Left renal cortex interstitium (tissue), 4 donors: ENCODE measurements around the gene RXRB. TPM values are rescaled to one million over a fixed set of nuclear protein-coding genes. Genes with fewer than 3 reads are reported as not detected.

Experiments used
- DNase-seq, 4 donors: peaks; one replicate each; pipeline ENCODE4 v3.0.0-alpha.2; 2013; ENCODE audit warnings: low read depth in 4 of 4, low spot score in 2 of 4, missing footprints in 1 of 4
- polyA plus RNA-seq, 4 donors: library from polyadenylated mRNA; unstranded; fragments of 120-200 nt; gene quantifications; one replicate each; pipeline ENCODE4 v1.2.1, GENCODE V29; 2013; ENCODE audit not compliant: insufficient read length in 4 of 4

The RXRB gene
- polyA plus RNA-seq, 4 donors, result 49.6 to 67.6 (median 57.0) TPM

DNA sequence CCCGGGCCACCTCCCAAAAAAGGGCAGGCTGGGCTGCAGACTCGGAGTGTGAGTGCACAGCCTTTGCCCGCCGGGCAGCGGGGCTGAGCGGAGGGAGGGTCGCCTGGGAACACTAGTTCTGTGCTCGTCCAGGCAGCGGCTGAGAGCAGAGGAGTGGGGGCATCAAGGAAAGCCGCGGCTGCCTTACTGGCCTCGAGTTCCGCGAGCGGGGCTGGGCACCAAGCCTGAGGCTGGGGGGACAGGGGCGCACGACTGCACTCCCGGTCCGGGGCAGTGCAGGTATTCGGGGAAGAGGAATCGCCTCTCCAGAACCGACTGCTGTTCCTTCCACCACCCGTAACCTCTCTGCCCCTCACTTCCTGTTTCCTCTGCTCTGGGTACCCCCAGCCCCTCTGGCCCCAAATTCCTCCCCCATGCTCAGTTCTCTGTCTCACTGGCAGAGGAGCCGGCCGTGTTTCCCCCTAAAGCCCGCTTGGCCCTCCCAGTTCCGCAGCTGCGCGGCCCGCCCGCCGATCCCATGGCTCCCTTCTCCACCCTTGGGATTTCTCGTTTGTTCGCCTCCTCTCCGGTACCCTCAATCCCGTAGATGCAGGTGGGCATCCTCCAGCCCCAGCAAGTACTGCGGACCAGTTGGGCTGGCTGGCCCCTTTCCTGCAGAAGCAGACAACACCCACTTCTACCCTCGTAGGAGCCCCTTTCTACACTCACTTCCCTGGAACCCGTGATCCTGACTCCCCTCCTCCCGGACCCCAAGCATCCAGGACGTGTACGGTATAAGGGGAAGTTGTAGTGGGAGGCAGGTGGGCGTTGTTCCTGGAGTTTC lies 12.9 kb upstream of the RXRB start:
- no peak for DNase-seq

- no peak for DNase-seq
Observed at GRCh38 chr6:33212857-33213165, 12.3 kb upstream of the RXRB start.

- no peak for DNase-seq
Observed at GRCh38 chr6:33211666-33212422, 11.4 kb upstream of the RXRB start.

DNA sequence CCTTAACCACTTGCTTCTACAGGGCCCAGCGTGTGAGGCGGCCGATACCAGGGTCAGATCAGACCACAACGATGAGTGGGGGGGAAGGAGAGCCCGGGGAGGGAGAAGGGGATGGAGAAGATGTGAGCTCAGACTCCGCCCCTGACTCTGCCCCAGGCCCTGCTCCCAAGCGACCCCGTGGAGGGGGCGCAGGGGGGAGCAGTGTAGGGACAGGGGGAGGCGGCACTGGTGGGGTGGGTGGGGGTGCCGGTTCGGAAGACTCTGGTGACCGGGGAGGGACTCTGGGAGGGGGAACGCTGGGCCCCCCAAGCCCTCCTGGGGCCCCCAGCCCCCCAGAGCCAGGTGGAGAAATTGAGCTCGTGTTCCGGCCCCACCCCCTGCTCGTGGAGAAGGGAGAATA lies 10.7 kb upstream of the RXRB start:
- no peak for DNase-seq

- no peak for DNase-seq
Observed at GRCh38 chr6:33209856-33210255, 9.4 kb upstream of the RXRB start.

DNA sequence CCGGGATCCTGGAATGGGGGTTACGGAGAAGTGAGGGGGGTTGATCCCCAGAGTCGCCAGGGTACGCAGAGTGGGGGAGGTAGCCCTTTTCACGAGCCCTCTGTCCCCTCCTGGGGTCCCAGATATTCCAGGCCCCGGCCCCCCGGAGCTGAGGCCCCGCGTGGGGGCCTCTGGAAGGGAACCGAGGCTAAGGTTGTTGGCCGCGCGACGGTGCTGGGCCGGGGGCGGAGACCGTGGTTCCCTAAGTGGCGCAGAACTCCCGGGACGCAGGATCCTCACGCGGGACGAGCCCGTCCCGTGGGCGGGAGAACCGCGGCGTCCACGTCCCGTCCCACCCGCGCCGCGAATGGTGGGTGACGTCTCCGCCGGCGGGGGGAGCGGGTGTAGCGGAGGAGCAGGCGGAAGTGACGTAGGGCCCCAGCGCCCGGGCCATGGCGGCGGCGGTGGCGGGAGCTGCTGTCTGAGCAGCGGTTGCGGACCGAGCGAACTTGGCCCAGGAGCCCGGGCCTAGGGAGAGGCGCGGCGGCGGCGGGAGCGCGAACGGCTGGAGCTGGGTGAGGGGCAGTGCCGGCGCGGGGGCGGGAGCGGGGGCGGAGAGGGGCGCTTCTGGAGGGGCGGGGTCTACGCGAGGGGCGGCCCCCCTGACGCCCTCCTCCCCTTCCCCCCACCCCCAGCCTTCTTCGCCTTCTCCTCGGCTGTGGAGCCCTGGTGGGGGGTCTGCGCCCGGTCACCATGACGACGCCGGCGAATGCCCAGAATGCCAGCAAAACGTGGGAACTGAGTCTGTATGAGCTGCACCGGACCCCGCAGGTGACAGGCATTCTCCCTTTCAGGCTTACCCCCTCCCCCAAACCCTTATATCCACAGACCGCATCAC lies 7.9 kb upstream of the RXRB start, which contains the start of gene RING1:
Gene RING1 (plus strand): TSS at position 410 of the 877 bp plus-strand sequence. CDS start 323 bp downstream, at position 733.
- peak in 2 of 4 donors; percentile 61 to 70 for DNase-seq

- DNase-seq, result peak in 1 of 4 donors; percentile 45
Observed at GRCh38 chr6:33207552-33208090, 7.2 kb upstream of the RXRB start.

DNA sequence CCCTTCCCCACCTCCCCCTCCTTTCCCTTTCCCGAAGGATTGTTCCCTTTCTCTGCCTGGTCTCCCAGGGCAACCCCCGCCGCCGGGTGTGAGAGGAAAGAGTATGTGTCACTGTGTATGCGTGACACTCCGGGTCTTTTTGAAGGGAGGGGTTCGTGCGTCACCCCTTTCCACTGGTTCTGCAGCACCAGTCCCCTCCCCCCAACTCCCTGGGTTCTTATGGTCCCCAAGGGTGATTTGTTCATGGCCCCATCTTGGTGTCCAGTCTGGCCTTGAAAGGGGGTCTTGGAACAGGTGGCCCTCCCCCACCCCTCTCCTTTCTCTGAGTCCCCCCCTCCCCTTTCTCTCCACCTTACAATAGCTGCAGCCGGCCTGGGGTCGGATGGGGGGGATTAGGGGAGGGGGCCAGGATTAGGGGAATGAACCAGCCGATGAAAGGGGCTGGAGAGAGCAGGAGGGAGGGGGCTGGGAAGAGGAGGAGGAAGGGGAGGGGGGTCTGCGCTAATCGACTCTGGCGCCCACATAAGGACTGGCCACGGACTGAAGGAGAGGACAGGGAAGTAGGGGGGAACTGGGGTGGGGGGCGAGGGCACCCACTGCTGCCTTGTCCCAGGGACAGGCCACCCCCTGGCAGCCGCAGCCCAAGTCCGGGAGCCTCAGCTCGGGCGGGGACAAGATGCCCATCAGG lies 6.5 kb upstream of the RXRB start:
- DNase-seq, result no peak

DNA sequence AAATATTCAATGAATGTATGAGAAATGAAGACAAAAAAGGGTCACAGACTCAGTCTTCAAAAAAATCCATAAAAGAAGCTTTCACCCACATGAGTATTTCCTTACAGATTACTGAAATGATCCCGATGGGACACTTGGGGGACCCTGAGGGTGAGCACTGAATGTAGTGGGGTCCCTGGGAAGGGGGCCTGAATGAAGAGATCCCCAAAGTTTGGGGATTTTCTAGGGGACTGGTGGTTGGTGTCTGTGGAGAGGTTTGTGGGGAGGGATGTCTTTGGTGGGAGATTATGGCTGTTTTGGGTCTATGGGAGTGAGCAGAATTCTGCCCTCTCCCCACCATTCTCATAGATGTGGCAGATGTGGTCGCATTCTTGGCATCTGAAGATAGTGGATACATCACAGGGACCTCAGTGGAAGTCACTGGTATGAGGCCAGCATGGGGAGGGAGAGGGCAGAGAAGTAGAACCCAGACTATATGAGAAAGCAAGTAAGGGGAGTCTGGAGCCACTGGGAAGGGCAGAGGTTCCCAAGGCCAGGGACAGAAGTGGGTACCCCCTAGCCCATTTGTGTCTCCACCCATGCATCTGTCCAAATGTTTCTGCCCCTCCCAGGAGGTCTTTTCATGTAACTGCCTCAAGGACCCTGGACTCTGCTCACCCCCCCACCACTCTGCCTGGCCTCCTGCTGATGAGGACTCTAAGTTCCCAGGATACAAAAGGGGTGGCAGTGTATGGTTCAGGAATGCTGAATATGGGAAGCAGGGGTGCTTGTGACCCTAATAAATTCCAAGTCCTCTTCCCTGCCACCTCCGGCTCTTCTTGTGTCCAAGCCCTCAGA lies 5.8 kb upstream of the RXRB start:
- DNase-seq, result no peak

- no peak for DNase-seq
Observed at GRCh38 chr6:33205191-33206026, 4.9 kb upstream of the RXRB start.

DNA sequence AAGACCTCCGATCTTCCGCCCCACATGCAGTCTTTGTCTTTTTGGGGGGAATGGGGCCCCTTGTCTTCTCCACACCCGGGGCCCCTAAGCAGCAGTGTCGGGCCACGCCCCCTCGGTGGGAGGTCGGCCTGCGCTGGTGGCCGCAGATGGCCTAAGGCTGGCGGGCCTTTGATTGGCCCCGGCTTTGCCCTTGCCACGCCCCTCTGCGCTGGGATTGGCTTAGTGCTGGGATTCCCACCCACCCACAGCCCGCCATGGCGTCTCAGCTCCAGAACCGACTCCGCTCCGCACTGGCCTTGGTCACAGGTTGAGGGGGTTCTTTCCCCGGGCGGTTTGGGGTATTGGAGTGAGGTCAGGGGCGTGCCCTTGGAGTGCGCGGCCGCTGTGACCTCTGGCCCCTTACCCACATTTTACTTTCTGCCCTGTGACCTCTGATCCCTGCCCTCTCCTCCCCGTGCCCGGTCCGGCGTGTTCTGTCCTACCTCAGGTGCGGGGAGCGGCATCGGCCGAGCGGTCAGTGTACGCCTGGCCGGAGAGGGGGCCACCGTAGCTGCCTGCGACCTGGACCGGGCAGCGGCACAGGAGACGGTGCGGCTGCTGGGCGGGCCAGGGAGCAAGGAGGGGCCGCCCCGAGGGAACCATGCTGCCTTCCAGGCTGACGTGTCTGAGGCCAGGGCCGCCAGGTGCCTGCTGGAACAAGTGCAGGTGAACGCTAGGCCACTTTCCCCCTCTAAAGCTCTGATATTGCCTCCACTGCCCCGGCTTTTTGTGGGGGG lies 4.1 kb upstream of the RXRB start, which contains the start of gene HSD17B8:
Gene HSD17B8 (plus strand): TSS at position 241 of the 776 bp plus-strand sequence. CDS start 14 bp downstream, at position 255.
- peak in 3 of 4 donors; percentile 75 to 90 (median 84) for DNase-seq

DNA sequence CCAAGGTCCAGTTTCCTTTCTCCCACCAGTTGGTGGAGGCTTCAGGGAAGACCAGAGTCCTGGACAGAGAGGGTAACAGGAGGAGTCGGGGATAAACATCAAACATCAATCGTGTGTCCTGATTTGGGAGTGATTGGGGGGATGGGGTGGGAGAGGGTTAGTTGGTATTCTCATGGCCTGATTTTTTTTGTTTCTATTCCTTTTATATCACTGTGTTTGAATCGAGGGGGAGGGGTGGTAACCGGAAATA lies 3.6 kb upstream of the RXRB start:
- DNase-seq, result no peak

DNA sequence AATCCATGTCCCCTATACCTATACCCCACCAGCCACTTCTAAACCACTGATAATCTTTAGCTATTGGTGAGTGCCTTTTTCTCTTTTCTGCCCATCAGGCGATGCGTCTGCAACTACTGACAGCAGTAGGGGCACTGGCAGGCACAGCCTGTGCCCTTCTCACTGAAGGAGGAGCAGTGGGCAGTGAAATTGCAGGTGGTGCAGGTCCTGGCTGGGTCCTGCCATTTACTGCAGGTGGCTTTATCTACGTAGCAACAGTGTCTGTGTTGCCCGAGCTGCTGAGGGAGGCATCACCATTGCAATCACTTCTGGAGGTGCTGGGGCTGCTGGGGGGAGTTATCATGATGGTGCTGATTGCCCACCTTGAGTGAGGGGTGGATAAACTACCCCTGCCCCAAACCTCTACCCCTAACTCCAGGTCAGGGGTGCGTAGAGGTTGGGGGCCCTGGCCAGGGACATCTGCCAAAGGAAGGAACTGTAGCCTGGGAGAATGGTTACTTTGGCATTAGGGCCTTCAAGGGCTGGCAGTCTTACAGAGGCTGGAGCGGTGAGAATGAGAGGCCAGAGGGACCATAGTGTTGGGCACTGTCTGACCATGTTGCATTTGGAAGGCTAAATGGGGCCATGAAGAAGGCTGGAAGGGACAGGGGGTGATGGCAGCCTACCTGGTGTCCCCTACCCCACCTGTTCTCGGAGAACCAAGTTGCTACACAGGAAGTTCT lies 3.1 kb upstream of the RXRB start:
- DNase-seq, result no peak

GRCh38 chr6:33202799-33203198 lies 2.3 kb upstream of the RXRB start:
- DNase-seq, result no peak

DNA sequence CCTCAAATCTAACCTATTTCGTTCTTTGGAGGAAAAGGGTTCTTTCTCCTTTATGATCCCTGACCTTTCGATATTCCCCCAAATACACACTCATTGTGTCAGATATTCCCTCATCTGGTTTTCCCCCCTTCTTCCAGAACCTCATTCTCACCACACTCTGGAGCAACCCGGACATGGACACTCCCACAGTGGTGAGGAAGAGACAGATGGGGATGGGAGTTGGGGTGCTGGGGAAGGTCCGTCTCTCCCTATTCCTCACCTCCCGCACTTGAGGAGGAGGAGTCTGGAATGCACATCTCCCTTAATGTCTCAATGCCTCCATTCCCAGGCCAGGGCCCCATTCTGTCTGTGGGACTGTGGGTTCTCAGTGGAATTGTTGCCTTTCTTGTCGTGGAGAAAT lies 1.5 kb upstream of the RXRB start:
- DNase-seq, result no peak

DNA sequence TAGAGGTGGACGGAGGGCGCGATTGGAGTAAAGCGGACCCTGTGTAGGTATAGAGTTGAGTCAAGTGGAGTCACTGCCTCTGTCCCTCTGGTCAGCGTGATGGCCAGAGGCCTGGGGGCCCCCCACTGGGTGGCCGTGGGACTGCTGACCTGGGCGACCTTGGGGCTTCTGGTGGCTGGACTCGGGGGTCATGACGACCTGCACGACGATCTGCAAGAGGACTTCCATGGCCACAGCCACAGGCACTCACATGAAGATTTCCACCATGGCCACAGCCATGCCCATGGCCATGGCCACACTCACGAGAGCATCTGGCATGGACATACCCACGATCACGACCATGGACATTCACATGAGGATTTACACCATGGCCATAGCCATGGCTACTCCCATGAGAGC lies 681 bp upstream of the RXRB start:
- DNase-seq, result no peak

DNA sequence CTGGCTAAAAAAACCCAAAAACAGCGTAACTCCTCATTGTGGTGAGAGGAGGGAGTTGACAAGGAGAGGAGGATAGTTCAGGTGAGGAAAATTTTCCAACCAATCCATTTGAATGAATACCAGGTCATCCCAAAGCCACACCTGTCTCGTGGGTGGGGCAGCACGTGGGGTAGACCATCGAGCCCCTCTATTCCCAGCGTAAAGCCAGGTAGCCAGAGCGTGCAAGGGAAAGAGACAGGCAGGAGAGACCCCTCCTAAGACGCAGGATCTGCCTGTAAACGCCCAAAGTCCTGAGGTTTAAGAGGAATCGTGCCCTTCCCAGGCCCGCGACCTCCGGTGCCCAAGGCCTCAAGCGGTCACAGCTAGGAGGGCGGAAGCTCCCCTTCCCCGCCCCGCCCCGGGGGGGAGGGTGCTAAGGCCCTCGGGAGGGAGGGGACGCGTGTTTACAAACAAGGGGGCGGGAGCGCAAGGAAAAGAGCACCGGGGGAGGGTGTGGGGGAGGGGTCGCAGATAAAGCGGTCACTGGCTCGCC lies 712 bp downstream of the RXRB start:
- no peak for DNase-seq
